SK-N-MC (cell line): Measurements from ENCODE around the gene FAM20B.

ENCODE experiments used
- EZH2 ChIP-seq: fragments of 200-600 bp; sonication (generic); IDR thresholded peaks from one replicate; pipeline ENCODE4 v1.6.1; 2017; ENCODE audit warnings: antibody characterized with exemption
- FOXP2 ChIP-seq: optimal IDR thresholded peaks from 2 replicates; pipeline ENCODE3; 2011; ENCODE audit warnings: mild to moderate bottlenecking, moderate library complexity; ENCODE audit not compliant: insufficient read depth; ENCODE audit errors: extremely low read length, control extremely low read depth
- POLR2AphosphoS5 ChIP-seq: IDR thresholded peaks from 2 replicates; pipeline ENCODE4 v1.6.1; 2012; ENCODE audit warnings: mild to moderate bottlenecking, low read depth, low read length, borderline replicate concordance

DNA sequence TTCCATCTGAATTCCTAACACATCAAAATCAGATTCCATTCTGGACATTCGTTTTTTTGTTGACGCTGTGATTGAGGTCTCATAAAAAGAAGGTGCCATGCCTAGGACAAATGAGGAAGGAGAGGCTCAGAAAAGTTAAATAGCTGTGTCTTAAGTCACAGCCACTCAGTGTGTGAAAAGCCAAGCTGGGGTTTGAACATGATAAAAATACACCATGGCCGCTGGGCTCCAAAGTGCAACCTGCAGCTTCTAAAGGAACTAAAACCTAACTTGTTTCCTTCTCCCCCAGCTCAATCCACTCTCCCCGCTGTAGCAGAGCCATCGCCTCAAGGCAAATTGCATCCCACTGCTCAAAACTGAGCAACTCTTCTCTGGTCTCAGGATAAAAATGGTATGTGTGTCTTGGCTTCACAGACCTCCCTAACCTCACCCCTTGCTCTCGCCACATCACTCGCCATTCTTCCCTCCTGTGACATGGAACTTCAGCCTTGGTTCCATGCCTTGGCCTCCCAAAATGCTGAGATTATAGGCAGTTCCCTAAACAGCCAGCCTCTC, 22.1 kb upstream of the FAM20B start:
- TF ChIP-seq POLR2AphosphoS5 (no peak), EZH2 (no peak), FOXP2 (no peak)
